Liver (tissue), 2 donors: ENCODE measurements around the gene ALK.

Source experiments
- YY1 ChIP-seq: IDR thresholded peaks from 2 replicates; pipeline ENCODE4 v1.6.1; 2016; ENCODE audit warnings: antibody characterized with exemption, mild to moderate bottlenecking
- TF ChIP-seq, protein P1 (sequence below): fragments of 150-350 bp; IDR thresholded peaks from 2 replicates; pipeline ENCODE4 v1.5.1; 2017; ENCODE audit warnings: improper control_type of control experiment, low read depth, low read length; ENCODE audit not compliant: missing input control
- donor health status: healthy.

DNA sequence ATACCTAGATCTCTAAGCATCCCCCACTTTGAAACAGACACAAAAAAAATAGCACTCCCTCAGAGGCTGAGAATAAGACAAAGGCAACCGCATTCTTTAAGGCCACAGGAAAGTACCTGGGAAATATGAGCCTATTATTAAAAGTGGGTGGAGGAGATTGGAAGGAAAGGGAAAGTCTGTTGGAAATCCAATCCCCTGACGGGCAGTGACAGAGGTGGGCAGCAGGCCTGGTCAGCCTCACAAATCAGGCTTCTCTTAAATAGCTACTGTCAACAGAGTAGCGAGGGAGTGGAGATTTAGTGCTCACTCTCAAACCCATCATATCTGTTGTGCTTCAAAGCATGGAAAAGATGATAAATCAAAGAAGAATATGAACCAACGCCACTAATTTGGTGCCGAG lies 324.4 kb downstream of the ALK start:
- no peak for TF ChIP-seq YY1
- TF ChIP-seq, protein P1, sequence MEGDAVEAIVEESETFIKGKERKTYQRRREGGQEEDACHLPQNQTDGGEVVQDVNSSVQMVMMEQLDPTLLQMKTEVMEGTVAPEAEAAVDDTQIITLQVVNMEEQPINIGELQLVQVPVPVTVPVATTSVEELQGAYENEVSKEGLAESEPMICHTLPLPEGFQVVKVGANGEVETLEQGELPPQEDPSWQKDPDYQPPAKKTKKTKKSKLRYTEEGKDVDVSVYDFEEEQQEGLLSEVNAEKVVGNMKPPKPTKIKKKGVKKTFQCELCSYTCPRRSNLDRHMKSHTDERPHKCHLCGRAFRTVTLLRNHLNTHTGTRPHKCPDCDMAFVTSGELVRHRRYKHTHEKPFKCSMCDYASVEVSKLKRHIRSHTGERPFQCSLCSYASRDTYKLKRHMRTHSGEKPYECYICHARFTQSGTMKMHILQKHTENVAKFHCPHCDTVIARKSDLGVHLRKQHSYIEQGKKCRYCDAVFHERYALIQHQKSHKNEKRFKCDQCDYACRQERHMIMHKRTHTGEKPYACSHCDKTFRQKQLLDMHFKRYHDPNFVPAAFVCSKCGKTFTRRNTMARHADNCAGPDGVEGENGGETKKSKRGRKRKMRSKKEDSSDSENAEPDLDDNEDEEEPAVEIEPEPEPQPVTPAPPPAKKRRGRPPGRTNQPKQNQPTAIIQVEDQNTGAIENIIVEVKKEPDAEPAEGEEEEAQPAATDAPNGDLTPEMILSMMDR, result no peak
